ENCODE results near the gene ADGRL4.

Gene ADGRL4

DNA sequence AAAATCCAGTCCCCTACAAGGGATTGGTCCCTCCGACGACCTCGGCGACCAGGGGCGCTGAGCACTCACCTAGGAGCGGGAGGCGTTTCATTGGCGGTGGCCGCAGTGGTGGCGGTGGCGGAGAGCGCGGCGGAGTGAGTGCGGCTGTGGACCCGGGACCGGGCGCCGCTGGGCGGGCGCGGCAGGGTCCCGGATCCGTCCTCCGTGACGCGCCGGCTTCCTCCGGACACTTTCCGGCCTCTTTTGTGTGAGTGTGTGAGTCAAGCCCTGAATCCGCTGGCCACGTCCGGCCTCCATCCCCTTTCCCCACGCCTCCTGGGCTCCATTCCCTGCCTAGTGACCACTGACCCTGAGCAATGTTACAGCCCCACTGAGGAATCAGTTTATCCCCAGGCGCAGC lies at the start of gene ADGRL4:
Gene ADGRL4, minus strand, starts transcription at position 167 of the 400 bp plus-strand sequence. Its CDS starts 76 bp downstream, at position 91.
- Mint-ChIP-seq H3K27ac (ENCODE audit: low read depth) (no peak within 1 kb of the TSS), H3K4me3 (no peak within 1 kb of the TSS), H3K36me3 (ENCODE audit: insufficient read depth) (no peaks in the 10 kb centered on the region), H3K4me1 (no peaks in the 10 kb centered on the region), H3K9me3 (peaks cover 10% of the 10 kb centered on the region), H3K27me3 (no peaks in the 10 kb centered on the region)
- ATAC-seq (replicated peaks; ENCODE audit: extremely low read depth, poor library complexity, severe bottlenecking) (no peak), DNase-seq (ENCODE audit: low spot score in 2 of 2) (no peak)

DNA sequence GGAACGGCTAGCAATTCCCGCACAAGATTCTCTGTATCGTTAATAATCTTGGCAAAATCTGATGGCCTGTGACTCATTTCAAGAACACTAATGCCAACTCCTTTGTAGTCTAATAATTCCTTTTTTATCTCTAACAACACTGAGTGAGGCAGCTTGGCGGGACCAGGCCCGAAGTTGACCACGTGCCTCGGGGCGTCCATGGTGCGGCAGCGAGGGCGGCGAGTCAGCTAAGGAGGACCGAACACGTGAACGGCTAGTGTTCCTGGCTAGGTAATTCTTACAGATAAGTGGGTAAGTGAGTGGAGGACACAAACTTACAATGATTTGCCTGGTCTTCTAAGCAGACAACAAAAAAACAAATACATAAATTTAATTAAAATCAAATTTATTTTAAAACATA lies 49.3 kb upstream of the ADGRL4 start:
- H3K27ac Mint-ChIP-seq (ENCODE audit: low read depth) = no peak overlapping the region
- no peak overlapping the region for H3K4me3 Mint-ChIP-seq
- no peak for DNase-seq (ENCODE audit: low spot score in 2 of 2)
- no peaks in the 10 kb centered on the region for H3K4me1 Mint-ChIP-seq
- H3K36me3 Mint-ChIP-seq (ENCODE audit: insufficient read depth) = no peaks in the 10 kb centered on the region
- ATAC-seq (replicated peaks; ENCODE audit: extremely low read depth, poor library complexity, severe bottlenecking) = no peak
- peaks cover 17% of the 10 kb centered on the region for H3K9me3 Mint-ChIP-seq
- no peaks in the 10 kb centered on the region for H3K27me3 Mint-ChIP-seq

DNA sequence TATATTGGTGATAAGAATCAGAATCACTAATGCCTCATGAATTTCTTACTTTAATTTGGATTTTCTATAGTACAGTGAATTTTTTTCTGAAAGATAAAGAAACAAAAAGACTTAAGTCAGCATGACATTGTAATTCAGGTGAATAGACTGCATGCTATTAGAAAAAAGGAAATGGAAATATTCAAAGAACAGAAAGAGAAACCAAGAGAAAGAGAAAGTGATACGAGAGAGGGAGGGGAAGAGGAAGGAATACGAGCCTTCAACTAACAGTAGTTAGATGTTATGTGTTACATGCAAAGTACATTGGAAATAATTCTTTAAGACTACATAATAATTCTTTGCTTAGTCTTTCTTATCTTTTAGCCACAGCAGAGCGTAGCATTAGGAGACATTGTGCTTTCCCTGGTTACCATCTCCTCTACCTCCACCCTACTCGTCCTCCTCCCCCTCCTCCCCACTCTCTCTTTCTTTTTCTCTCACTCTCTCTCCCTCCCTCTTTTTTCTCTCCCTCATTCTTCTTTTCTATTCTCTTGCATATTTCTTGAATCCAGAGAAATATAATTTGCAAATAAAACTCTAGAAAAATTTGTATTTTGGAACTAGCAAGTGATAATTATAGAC lies 46.4 kb upstream of the ADGRL4 start:
- no peaks in the 10 kb centered on the region for H3K27me3 Mint-ChIP-seq
- peak overlapping the region; percentile 23 for H3K4me3 Mint-ChIP-seq
- DNase-seq (ENCODE audit: low spot score in 2 of 2) (no peak), ATAC-seq (replicated peaks; ENCODE audit: extremely low read depth, poor library complexity, severe bottlenecking) (no peak)
- H3K27ac Mint-ChIP-seq (ENCODE audit: low read depth) = no peak overlapping the region
- no peaks in the 10 kb centered on the region for H3K4me1 Mint-ChIP-seq
- peaks cover 6% of the 10 kb centered on the region for H3K9me3 Mint-ChIP-seq
- H3K36me3 Mint-ChIP-seq (ENCODE audit: insufficient read depth) = no peaks in the 10 kb centered on the region

DNA sequence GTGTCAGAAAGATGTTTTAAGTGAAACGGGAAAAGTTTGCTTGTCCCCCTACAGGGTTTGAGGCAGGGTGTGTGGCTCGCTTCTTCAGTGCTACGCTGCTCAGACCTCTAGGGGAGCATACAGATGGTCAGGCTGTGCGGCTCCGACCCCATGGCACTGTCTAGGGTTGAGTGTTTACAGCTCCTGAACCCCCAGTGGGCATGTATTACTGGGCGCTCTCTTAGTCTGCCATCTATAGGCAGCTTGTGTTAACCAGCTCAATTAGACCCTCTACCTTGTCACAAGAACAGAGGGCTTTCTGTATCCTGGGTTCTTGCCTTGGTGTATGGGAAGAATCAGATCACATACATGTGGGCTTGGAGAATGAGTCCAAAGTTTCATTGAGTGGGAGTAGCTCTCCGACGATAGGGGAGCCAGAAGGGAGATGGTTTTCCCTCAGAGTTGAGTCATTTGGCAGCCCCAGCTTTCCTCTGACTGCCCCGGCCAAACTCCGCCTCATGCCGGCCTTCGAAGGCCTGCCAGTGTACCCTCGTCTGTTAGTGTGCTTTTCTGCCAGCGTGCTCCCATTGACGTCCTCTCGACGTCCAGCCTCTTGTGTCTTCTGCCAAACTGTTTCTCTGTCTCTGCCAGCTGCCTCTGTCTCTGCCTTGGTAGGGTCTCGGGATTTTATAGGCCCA lies 38.6 kb upstream of the ADGRL4 start:
- Mint-ChIP-seq H3K27ac (ENCODE audit: low read depth) (no peak overlapping the region), H3K36me3 (ENCODE audit: insufficient read depth) (no peaks in the 10 kb centered on the region), H3K4me3 (no peak overlapping the region), H3K9me3 (peaks cover 9% of the 10 kb centered on the region), H3K27me3 (no peaks in the 10 kb centered on the region), H3K4me1 (no peaks in the 10 kb centered on the region)
- no peak for DNase-seq (ENCODE audit: low spot score in 2 of 2)
- no peak for ATAC-seq (replicated peaks; ENCODE audit: extremely low read depth, poor library complexity, severe bottlenecking)

DNA sequence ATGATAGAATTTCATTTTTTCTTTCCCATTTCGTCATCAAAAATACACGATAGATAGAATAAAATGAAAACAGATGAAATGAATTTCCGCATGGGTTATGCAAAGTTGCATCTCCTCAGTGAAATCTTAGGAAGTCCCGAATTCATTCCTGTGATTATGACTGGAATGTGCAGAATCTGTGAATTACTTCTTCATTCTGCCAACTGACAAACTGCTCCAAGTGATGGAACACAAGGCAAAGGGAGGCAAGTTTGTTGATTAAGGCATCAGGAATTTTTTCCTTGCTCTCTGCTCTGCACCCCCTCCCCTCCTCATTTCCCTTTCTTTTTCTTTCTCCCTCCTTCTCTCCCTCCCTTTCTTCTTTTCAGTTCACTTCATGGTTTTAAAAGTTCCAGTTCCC lies 37.0 kb upstream of the ADGRL4 start:
- no peaks in the 10 kb centered on the region for H3K4me1 Mint-ChIP-seq
- H3K27ac Mint-ChIP-seq (ENCODE audit: low read depth) = no peak overlapping the region
- H3K36me3 Mint-ChIP-seq (ENCODE audit: insufficient read depth) = no peaks in the 10 kb centered on the region
- H3K27me3 Mint-ChIP-seq = no peaks in the 10 kb centered on the region
- peaks cover 9% of the 10 kb centered on the region for H3K9me3 Mint-ChIP-seq
- DNase-seq (ENCODE audit: low spot score in 2 of 2) (no peak), ATAC-seq (replicated peaks; ENCODE audit: extremely low read depth, poor library complexity, severe bottlenecking) (no peak)
- H3K4me3 Mint-ChIP-seq = no peak overlapping the region

DNA sequence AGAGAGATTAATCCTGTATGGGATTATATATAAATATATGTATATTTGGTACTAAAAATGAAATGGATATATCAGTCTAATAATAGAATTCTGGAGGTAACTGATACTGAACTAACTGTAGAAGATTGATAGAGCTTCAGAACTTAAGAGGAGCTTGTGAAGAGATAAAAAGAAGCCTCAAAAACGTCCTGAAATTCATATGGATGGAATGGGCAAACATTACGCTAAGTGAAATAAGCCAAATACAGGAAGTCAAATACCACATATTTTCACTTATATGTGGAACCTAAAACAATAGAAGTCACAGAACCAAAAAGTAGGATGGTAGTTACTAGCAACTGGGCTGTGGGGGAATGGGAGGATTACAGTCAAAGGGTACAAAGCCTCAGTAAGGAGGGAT lies 36.0 kb upstream of the ADGRL4 start:
- no peak for DNase-seq (ENCODE audit: low spot score in 2 of 2)
- Mint-ChIP-seq H3K27ac (ENCODE audit: low read depth) (no peak overlapping the region), H3K4me1 (no peaks in the 10 kb centered on the region), H3K9me3 (peaks cover 17% of the 10 kb centered on the region), H3K27me3 (no peaks in the 10 kb centered on the region), H3K36me3 (ENCODE audit: insufficient read depth) (no peaks in the 10 kb centered on the region), H3K4me3 (no peak overlapping the region)
- no peak for ATAC-seq (replicated peaks; ENCODE audit: extremely low read depth, poor library complexity, severe bottlenecking)

DNA sequence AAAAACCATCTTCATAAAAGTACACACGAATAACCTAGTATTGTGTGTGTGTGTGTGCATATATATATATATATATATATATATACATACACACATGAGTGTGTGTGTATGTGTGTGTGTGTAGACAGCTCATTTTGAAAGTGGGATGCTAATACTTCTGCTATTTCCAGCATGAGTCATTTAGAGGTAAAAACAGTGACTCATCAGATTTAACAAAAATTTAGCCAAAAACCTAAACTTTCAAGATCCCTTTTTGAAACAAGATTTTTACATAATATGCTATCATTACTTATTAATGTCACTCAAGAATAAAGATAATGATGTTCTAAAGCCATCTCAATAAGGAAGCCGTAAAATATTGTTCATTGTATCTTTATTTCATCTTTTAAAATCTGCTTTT lies 35.6 kb upstream of the ADGRL4 start:
- no peaks in the 10 kb centered on the region for H3K4me1 Mint-ChIP-seq
- H3K27ac Mint-ChIP-seq (ENCODE audit: low read depth) = no peak overlapping the region
- H3K9me3 Mint-ChIP-seq = peaks cover 20% of the 10 kb centered on the region
- H3K27me3 Mint-ChIP-seq = no peaks in the 10 kb centered on the region
- ATAC-seq (replicated peaks; ENCODE audit: extremely low read depth, poor library complexity, severe bottlenecking) = no peak
- no peak overlapping the region for H3K4me3 Mint-ChIP-seq
- DNase-seq (ENCODE audit: low spot score in 2 of 2) = no peak
- no peaks in the 10 kb centered on the region for H3K36me3 Mint-ChIP-seq (ENCODE audit: insufficient read depth)

DNA sequence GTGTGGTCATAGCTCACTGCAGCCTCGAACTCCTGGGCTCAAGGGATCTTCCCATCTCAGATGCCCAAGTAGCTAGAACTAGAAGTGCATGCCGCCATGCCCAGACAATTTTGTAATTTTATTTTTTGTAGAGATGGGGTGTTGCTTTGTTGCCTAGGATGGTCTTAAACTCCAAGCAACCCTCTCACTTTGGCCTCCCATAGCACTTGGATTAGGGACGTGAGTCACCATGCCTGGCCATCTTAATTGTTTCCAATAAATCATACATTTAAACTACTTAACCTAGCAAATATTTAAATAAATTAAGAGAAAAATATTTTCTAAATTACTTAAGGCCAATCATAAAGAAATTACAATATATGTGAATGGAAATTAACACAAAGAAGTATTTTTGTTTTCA lies 35.1 kb upstream of the ADGRL4 start:
- no peak overlapping the region for H3K27ac Mint-ChIP-seq (ENCODE audit: low read depth)
- no peak for ATAC-seq (replicated peaks; ENCODE audit: extremely low read depth, poor library complexity, severe bottlenecking)

DNA sequence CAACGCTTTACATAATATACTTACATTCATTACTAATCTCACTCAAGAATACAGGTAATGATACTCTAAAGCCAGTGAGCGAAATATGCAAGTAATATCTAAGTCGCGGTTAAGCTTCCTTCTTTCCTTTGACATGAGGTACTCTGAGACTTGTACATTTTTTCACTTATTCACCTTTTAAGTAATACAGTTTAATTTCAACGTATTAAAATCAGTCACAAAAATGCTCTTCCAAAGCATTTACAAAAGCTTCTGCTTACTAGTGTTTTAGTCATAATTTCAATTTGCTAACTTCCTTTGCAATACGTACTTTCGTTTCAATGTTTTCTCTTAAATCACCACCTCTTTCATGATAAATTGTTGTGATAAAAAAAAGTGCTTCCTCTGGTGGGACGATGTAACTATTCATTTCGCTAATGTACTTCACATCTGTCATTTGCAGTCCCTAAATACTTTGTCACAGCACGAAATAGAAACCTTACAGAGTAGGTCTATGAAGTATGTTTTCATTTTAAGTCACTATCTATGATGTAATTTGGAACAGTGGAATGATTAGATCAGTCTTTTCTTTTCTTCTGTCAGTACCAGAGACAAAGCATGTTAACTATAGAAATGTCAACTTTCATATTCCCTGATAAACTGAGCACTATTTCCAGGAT lies 34.0 kb upstream of the ADGRL4 start:
- no peak overlapping the region for H3K4me3 Mint-ChIP-seq
- no peaks in the 10 kb centered on the region for H3K36me3 Mint-ChIP-seq (ENCODE audit: insufficient read depth)
- H3K4me1 Mint-ChIP-seq = no peaks in the 10 kb centered on the region
- peaks cover 27% of the 10 kb centered on the region for H3K9me3 Mint-ChIP-seq
- H3K27ac Mint-ChIP-seq (ENCODE audit: low read depth) = no peak overlapping the region
- no peak for ATAC-seq (replicated peaks; ENCODE audit: extremely low read depth, poor library complexity, severe bottlenecking)
- no peaks in the 10 kb centered on the region for H3K27me3 Mint-ChIP-seq
- no peak for DNase-seq (ENCODE audit: low spot score in 2 of 2)

More for the DNA sequence above, 35.1 kb upstream of the ADGRL4 start:
- Mint-ChIP-seq H3K27me3 (no peaks in the 10 kb centered on the region), H3K4me1 (no peaks in the 10 kb centered on the region), H3K9me3 (peaks cover 20% of the 10 kb centered on the region), H3K36me3 (ENCODE audit: insufficient read depth) (no peaks in the 10 kb centered on the region), H3K4me3 (no peak overlapping the region)
- no peak for DNase-seq (ENCODE audit: low spot score in 2 of 2)

DNA sequence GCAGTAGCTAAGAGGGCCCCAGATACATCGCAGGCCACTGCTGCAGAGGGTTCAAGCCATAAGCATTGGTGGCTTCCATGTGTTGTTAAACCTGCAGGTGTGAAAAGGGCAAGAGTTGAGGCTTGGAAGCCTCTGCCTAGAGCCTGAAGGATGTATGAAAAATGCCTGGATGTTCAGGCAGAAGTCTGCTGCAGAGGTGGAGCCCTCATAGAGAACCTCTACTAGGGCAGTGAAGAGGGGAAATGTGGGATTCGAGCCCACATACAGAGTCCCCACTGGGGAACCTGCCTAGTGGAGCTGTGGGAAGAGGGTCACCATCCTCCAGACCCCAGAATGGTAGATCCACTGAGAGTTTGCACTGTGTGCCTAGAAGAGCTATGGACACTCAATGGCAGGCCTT lies 30.6 kb upstream of the ADGRL4 start:
- no peak for DNase-seq (ENCODE audit: low spot score in 2 of 2)
- Mint-ChIP-seq H3K27me3 (no peaks in the 10 kb centered on the region), H3K36me3 (ENCODE audit: insufficient read depth) (no peaks in the 10 kb centered on the region), H3K4me3 (no peak overlapping the region), H3K4me1 (no peaks in the 10 kb centered on the region), H3K9me3 (peaks cover 19% of the 10 kb centered on the region), H3K27ac (ENCODE audit: low read depth) (no peak overlapping the region)
- no peak for ATAC-seq (replicated peaks; ENCODE audit: extremely low read depth, poor library complexity, severe bottlenecking)

DNA sequence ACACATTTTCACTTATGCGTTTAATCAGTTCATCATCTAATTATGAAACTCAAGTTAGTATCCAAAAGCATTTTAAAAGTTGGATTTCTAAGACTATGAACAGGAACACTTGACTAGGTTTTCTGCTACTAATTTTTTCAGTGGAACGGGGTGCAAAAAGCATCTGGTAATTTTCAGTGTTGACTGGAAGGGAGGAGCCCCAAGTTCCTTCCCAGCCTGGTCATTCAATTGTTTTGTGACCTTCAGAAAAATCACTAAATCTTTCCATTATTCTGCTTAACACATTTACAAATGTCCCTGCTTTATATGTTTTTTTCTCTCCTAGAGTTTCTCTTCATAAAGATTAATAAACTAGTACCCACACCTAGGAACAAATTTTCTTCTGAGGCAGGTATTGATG lies 6.0 kb upstream of the ADGRL4 start:
- ATAC-seq (replicated peaks; ENCODE audit: extremely low read depth, poor library complexity, severe bottlenecking) (no peak), DNase-seq (ENCODE audit: low spot score in 2 of 2) (no peak)
- Mint-ChIP-seq H3K27ac (ENCODE audit: low read depth) (no peak overlapping the region), H3K4me1 (no peaks in the 10 kb centered on the region), H3K4me3 (no peak overlapping the region), H3K27me3 (no peaks in the 10 kb centered on the region), H3K9me3 (peaks cover 9% of the 10 kb centered on the region), H3K36me3 (ENCODE audit: insufficient read depth) (no peaks in the 10 kb centered on the region)

DNA sequence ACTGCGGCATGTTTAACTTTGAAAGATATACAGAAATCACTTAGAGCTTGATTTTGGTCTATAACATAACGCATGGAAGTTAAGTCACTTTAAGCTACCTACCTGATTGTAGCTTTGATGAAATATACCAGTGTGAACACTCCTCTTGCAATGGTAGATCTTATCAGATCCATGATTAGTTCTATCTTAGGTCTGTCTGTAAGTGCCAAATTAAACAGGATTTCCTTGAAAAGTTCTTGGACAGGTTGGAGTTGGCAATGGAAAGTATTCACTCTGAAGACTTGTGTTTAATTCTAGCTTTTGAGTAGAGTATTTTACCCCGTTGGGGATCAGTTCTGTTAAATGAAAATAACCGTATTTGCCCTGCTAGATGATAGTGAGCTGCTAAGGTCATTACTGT lies 4.1 kb upstream of the ADGRL4 start:
- Mint-ChIP-seq H3K9me3 (peaks cover 11% of the 10 kb centered on the region), H3K4me1 (no peaks in the 10 kb centered on the region), H3K27me3 (no peaks in the 10 kb centered on the region), H3K4me3 (no peak overlapping the region), H3K36me3 (ENCODE audit: insufficient read depth) (no peaks in the 10 kb centered on the region), H3K27ac (ENCODE audit: low read depth) (no peak overlapping the region)
- DNase-seq (ENCODE audit: low spot score in 2 of 2) (no peak), ATAC-seq (replicated peaks; ENCODE audit: extremely low read depth, poor library complexity, severe bottlenecking) (no peak)

DNA sequence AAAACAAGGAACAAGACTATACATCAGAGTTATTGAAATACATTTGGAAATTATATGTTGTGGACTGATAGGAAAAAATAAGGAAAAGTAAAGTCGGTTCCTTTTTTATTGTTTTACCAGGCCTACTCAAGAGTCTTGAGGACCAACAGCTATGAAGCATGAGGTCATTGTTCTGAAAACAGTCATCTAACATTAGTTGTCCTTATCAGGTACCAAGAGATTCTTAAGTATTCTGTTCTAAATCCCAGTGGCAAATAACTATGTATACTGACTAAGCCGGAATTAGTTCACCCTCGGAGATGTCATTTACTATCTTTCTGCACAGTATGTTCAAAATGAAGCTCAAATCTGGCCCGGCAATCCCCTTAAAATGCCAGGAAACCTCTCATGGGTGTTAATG lies 585 bp downstream of the ADGRL4 start:
- ATAC-seq (replicated peaks; ENCODE audit: extremely low read depth, poor library complexity, severe bottlenecking) = no peak
- Mint-ChIP-seq H3K4me3 (no peak overlapping the region), H3K36me3 (ENCODE audit: insufficient read depth) (no peaks in the 10 kb centered on the region), H3K27me3 (no peaks in the 10 kb centered on the region), H3K9me3 (peaks cover 10% of the 10 kb centered on the region), H3K27ac (ENCODE audit: low read depth) (no peak overlapping the region), H3K4me1 (no peaks in the 10 kb centered on the region)
- DNase-seq (ENCODE audit: low spot score in 2 of 2) = no peak

Measured in central memory CD8-positive, alpha-beta T cell (primary cell).